Gastrocnemius medialis (tissue), 4 donors: ENCODE measurements around the gene LIX1. TPM values are rescaled to one million over a fixed set of nuclear protein-coding genes. Genes with fewer than 3 reads are reported as not detected.

Source experiments
- ATAC-seq, 2 donors: fragments of 150-250 bp; one replicate each; pipeline ENCODE4 v1.9.1; 2016
- DNase-seq, 2 donors: peaks; one replicate each; pipeline ENCODE4 v3.0.0-alpha.2; 2019
- H3K27ac ChIP-seq, 4 donors: fragments of 200-600 bp; sonication (generic); 1 replicate in 1 of 4; 2 replicates in 3 of 4; pipeline ENCODE4 v1.5.1; 2016 to 2018; ENCODE audit warnings: mild to moderate bottlenecking in 2 of 4, moderate library complexity in 1 of 4
- H3K27me3 ChIP-seq, 3 donors: fragments of 200-600 bp; sonication (generic) in 2 of 3; 1 replicate in 1 of 3; 2 replicates in 2 of 3; pipeline versions ENCODE4 v1.5.1 to v1.6.0; 2016 to 2019; ENCODE audit warnings: mild to moderate bottlenecking in 1 of 3, moderate library complexity in 1 of 3
- H3K36me3 ChIP-seq, 2 donors: fragments of 200-600 bp; sonication (generic) in 1 of 2; one replicate each; pipeline ENCODE4 v1.5.1; 2017 to 2018
- H3K4me1 ChIP-seq, 2 donors: fragments of 200-600 bp; sonication (generic) in 1 of 2; one replicate each; pipeline ENCODE4 v1.5.1; 2016 to 2017; ENCODE audit warnings: mild to moderate bottlenecking in 2 of 2
- H3K4me3 ChIP-seq, 4 donors: fragments of 200-600 bp; sonication (generic) in 3 of 4; 1 replicate in 1 of 4; 2 replicates in 3 of 4; pipeline ENCODE4 v1.5.1; 2016 to 2019; ENCODE audit warnings: mild to moderate bottlenecking in 2 of 4
- H3K9me3 ChIP-seq, 3 donors: fragments of 200-600 bp; sonication (generic) in 2 of 3; 1 replicate in 1 of 3; 2 replicates in 2 of 3; pipeline ENCODE4 v1.5.1; 2016 to 2019
- CTCF ChIP-seq, 5 experiments: fragments of 450-650 bp in 3 of 5; fragments of 200-600 bp in 2 of 5; sonication (generic) in 2 of 5; IDR thresholded peaks in 4 of 5; conservative IDR thresholded peaks in 1 of 5; 1 replicate in 4 of 5; 2 replicates in 1 of 5; pipeline ENCODE4 v1.5.1; 2016 to 2019; ENCODE audit warnings: antibody characterized with exemption in 5 of 5, mild to moderate bottlenecking in 3 of 5, moderate library complexity in 3 of 5
- POLR2A ChIP-seq, 2 donors: fragments of 450-650 bp; IDR thresholded peaks; one replicate each; pipeline ENCODE4 v1.6.1; 2017; ENCODE audit warnings: antibody characterized with exemption in 2 of 2, mild to moderate bottlenecking in 2 of 2, moderate library complexity in 2 of 2
- in situ Hi-C, 4 donors: fragments of 200-750 bp; cut with MboI; loops; one replicate each; pipeline versions ENCODE4 v1.15.0 to v1.8.0; 2017; ENCODE audit warnings: low sequenced_read_pairs in 4 of 4
- intact Hi-C: fragments of 100-400 bp; cut with DNase I; formaldehyde crosslinking; loops from one replicate; pipeline ENCODE4 v1.15.1; 2023; ENCODE audit warnings: low total_unique reads
- total RNA-seq, 4 donors: library from RNA; depleted of rRNA; stranded (reverse); fragments of >200 nt; gene quantifications; one replicate each; pipeline versions ENCODE4 v1.1.0 to v1.2.3, GENCODE V29; 2016

LIX1 gene
- total RNA-seq, 4 donors from 2014 or later = not detected

GRCh38 chr5:97133101-97133500 lies 9.3 kb downstream of the LIX1 start:
- Histone ChIP-seq H3K36me3 (no peaks in the 10 kb centered on the region), H3K27me3 (no peaks in the 10 kb centered on the region), H3K4me1 (no peaks in the 10 kb centered on the region), H3K9me3 (no peaks in the 10 kb centered on the region), H3K27ac (no peak overlapping the region), H3K4me3 (no peak overlapping the region)
- intact Hi-C loops = no loop called here
- in situ Hi-C loops = no loop called here
- no peak for DNase-seq
- ATAC-seq = no peak
- TF ChIP-seq POLR2A (IDR thresholded peaks at IDR 0.05) (no peak), CTCF (IDR thresholded peaks at IDR 0.05 in 4 of 5, conservative IDR thresholded peaks at IDR 0.05 in 1 of 5) (no peak)

- Histone ChIP-seq H3K4me1 (no peaks in the 10 kb centered on the region), H3K27ac (no peak overlapping the region), H3K27me3 (no peaks in the 10 kb centered on the region), H3K4me3 (no peak overlapping the region), H3K9me3 (no peaks in the 10 kb centered on the region), H3K36me3 (no peaks in the 10 kb centered on the region)
- in situ Hi-C loops = no loop called here
- TF ChIP-seq POLR2A (IDR thresholded peaks at IDR 0.05) (no peak), CTCF (IDR thresholded peaks at IDR 0.05 in 4 of 5, conservative IDR thresholded peaks at IDR 0.05 in 1 of 5) (no peak)
- intact Hi-C loops = no loop called here
- no peak for DNase-seq
- no peak for ATAC-seq
Measured at GRCh38 chr5:97131921-97132320, 10.5 kb downstream of the LIX1 start.

- Histone ChIP-seq H3K27ac (no peak overlapping the region), H3K4me3 (no peak overlapping the region), H3K36me3 (no peaks in the 10 kb centered on the region), H3K27me3 (no peaks in the 10 kb centered on the region), H3K9me3 (no peaks in the 10 kb centered on the region), H3K4me1 (no peaks in the 10 kb centered on the region)
- intact Hi-C loops (no loop called here), in situ Hi-C loops (no loop called here)
- TF ChIP-seq CTCF (IDR thresholded peaks at IDR 0.05 in 4 of 5, conservative IDR thresholded peaks at IDR 0.05 in 1 of 5) = no peak
- no peak for TF ChIP-seq POLR2A (IDR thresholded peaks at IDR 0.05)
- ATAC-seq = no peak
- no peak for DNase-seq
Measured at GRCh38 chr5:97131139-97131710, 11.2 kb downstream of the LIX1 start.

- H3K27me3 ChIP-seq = no peaks in the 10 kb centered on the region
- no peaks in the 10 kb centered on the region for H3K36me3 ChIP-seq
- ATAC-seq (no peak), DNase-seq (no peak)
- in situ Hi-C loops = no loop called here
- TF ChIP-seq CTCF (IDR thresholded peaks at IDR 0.05 in 4 of 5, conservative IDR thresholded peaks at IDR 0.05 in 1 of 5) = no peak
- TF ChIP-seq POLR2A (IDR thresholded peaks at IDR 0.05) = no peak
- H3K27ac ChIP-seq = peak overlapping the region in 1 of 4 donors; percentile 33
- intact Hi-C loops = no loop called here
- no peaks in the 10 kb centered on the region for H3K4me1 ChIP-seq
- no peaks in the 10 kb centered on the region for H3K9me3 ChIP-seq
- no peak overlapping the region for H3K4me3 ChIP-seq
Measured at GRCh38 chr5:97127727-97128126, 14.7 kb downstream of the LIX1 start.

GRCh38 chr5:97125125-97125683 lies 17.2 kb downstream of the LIX1 start:
- no peak for DNase-seq
- Histone ChIP-seq H3K27me3 (no peaks in the 10 kb centered on the region), H3K4me1 (no peaks in the 10 kb centered on the region), H3K9me3 (no peaks in the 10 kb centered on the region), H3K4me3 (no peak overlapping the region), H3K36me3 (no peaks in the 10 kb centered on the region), H3K27ac (no peak overlapping the region)
- intact Hi-C loops (no loop called here), in situ Hi-C loops (no loop called here)
- no peak for TF ChIP-seq POLR2A (IDR thresholded peaks at IDR 0.05)
- TF ChIP-seq CTCF (IDR thresholded peaks at IDR 0.05 in 4 of 5, conservative IDR thresholded peaks at IDR 0.05 in 1 of 5) = no peak
- no peak for ATAC-seq
